Measurements from ENCODE around the gene E4F1.

The E4F1 gene
- total RNA-seq, result 75.6 reads per million, percentile 77 among the genes with 10 or more reads in this experiment

- DNase-seq, result peak; percentile 97
These were observed at the start of gene E4F1 for GRCh38 chr16:2223221-2223941. Gene E4F1, plus strand, starts transcription at chr16:2223591. Its CDS starts 23 bp downstream, at chr16:2223614.

DNA sequence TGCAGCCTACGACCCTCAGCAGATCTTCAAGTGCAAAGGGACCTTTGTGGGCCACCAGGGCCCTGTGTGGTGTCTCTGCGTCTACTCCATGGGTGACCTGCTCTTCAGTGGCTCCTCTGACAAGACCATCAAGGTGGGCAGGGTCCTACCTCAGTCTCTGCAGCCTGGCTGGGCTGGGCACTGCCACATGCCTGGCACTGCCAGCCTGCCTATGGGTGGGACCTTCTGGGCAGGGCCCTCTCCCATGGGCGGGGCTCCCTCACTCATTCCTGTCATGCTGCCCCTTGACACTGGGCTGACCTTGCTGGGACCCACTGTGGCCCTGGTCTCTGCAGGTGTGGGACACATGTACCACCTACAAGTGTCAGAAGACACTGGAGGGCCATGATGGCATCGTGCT is 49.5 kb upstream of the E4F1 start:
- DNase-seq, result no peak

DNA sequence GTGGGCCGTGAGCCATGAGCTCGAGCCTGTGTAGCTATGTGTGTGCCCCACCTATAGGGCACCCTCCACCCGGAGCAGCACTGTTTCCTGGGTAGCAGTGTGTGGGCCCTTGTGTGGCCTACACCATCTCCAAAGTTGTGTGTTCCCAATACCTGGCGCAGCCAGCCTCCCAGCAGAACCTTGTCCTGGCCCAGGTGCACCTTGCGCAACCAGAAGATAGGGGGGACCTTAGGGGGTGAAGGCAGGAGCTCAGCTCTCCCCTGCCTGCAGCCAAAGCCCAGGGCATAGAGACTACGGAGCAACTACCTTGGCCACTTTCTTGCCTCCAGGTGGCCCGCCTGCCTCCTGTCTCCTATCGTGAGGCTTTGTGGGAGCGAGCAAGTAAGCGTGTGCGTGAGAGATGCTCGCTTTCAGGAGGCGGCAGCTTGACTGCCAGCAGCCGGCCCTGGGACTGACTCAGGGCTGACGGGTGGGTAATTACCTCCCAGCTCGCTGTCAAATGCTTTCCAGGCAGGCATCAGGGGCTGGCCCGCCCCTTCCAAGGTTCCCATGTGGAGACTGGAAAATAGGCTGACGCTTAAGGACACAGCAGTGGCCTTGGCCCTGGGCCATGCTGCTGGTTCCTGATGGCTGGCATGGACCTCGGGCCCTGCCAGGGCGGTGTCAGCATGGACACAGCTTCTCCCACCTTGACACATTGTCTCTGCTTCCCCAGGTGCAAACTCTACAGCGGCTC is 48.8 kb upstream of the E4F1 start:
- no peak for DNase-seq

DNA sequence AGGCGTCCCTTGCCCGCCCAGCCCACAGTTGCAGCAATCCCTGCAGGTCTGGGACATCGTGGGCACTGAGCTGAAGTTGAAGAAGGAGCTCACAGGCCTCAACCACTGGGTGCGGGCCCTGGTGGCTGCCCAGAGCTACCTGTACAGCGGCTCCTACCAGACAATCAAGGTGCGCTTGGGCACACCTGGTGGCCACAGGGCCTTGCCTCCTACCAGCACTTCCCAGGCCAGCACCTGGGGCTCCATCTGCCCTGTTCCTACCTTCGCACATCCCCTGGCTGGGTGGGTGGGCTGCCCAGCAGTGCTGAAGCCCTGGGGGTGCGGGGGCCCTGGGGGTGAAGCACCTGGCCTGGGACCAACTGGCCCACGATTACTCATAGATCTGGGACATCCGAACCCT is 47.9 kb upstream of the E4F1 start:
- DNase-seq, result no peak

- no peak for DNase-seq
These were observed 47.3 kb upstream of the E4F1 start for GRCh38 chr16:2176047-2176446.

- DNase-seq, result no peak
These were observed 46.3 kb upstream of the E4F1 start for GRCh38 chr16:2177101-2177500.

DNA sequence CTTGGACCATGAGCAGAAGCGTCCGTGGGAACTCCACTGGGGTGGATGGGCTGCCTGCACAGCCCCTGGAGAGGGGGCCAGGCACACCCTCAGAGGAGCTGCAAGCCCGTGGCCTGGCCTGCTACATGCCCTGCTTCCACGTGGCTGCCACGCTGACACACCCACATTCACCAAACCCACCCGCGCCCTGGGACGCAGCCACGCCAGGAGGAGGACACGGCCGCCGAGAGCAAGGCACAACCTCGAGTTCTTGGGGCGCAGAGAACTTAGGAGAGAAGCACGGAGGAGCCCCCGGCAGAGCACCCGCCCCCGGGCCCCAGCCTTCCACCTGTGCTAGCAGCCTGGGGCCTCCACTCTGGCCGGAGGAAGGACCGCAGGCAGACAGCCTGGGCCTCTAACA is 45.8 kb upstream of the E4F1 start:
- DNase-seq, result no peak

DNA sequence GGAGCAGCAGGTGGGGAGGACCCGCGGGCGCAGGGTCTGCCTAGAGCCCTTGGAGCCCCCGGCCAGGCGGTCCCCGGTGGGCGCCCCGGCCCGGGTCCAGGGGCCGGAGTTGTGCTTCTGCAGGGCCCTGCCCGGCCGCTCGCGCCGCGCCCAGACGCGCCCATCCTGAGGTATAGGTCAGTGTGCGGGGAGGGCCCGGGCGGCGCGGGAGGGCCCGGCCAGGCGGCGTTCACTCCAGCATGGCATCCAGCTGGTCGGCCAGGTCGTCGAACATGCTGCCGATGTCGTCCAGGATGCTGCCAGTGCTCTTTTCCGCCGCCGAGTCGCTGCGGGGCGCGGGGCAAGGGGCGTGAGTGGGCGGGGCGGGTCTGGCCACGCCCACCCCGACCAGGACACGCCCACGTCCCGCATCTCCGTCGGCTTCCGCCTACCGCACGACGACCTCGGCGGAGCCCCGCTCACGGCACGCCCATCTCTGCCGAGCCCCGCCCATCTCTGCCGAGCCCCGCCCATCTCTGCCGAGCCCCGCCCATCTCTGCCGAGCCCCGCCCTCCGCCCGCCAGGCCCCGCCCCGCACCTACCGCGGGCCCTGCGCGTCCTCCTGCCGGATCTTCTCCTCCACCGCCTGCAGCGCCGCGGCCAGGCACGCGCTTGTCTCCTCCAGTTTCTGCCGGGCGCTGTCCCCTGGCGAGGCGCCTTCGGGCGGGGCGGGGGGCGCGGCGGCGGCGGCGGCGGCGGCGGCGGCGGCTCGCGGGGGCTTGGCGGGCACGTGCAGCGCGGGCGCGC is 44.9 kb upstream of the E4F1 start:
- peak; percentile 18 for DNase-seq

DNA sequence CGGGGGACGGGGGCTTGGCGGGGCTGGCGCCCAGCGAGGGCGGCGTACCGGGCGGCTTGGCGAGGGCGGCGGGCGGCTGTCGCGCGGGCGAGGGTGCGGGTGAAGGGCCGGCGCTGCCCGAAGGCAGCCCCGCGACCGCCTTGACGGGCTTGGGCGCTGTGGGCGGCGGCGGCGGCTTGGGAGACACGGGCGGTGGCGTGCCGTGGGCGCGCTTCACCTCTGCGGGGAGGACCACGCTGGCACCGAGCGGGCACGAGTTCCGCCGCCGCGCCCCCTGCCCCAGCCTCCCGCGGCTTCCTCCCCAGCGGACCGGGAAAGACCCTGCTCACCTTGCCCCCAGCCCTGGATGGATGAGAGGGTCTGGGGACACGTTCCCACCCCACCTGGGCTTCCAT is 44.3 kb upstream of the E4F1 start:
- DNase-seq, result no peak

DNA sequence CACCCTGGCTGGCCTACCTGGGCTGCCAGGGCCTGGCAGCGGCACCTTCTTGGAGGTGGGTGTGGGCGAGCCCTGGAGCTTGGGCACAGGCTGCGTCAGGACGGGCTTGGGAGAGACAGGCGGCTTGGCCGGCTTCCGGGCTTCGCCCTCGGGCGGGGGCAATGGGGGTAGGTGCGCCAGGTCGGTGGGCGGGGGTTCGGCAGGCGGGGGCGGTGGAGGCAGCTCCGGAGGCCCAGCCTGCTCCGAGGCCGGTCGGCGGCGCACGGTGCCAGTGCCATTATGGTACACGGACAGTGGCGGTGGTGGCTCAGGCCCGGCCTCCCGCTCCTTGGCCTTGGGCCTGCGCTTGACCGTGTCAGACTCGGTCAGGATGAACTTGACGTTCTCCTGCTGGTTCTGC is 43.8 kb upstream of the E4F1 start:
- DNase-seq, result no peak

DNA sequence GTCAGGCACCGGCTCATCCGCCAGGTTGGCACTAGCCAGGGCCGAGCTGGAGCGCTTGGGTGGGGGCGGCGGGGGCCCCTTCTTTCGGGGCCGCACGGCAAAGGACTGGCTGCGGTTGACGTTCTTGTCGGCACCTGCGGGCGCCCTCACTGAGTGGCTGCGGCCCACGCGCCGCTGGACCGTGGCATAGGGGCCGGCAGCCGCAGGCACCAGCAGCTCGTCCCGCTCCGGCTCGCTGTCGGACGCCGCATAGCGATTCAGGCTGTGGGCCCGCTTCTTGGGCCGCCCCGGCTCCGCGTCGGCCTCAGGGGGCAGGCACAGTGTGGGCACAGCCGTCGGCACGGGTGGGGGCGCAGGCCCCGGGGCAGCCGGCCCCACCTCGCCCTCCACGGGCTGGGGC is 42.9 kb upstream of the E4F1 start:
- no peak for DNase-seq

GRCh38 chr16:2180962-2181923 is 42.1 kb upstream of the E4F1 start:
- DNase-seq, result no peak

GRCh38 chr16:2181952-2182351 is 41.4 kb upstream of the E4F1 start:
- no peak for DNase-seq

- no peak for DNase-seq
These were observed 39.7 kb upstream of the E4F1 start for GRCh38 chr16:2183671-2184070.

- DNase-seq, result no peak
These were observed 39.0 kb upstream of the E4F1 start for GRCh38 chr16:2184346-2184745.

DNA sequence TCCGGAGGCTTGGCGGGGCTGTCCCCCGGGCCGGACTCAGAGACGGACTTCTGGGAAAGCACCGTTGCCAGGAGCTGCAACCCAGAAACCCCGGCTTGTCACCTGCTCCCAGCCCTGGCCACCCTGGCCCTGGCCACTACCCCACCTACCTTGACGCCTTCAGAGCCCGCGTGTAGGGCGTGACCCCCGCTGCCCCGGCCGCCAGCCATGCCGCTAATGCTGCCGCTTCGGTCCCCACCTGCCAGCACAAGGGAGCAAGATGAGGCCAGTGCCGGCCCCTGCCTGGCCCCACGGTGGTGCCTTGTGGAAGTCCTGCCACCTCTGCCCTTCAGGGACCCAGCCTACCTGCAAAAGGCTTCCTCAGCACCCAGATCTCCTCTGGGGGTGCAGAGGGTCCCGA is 38.4 kb upstream of the E4F1 start:
- DNase-seq, result no peak

GRCh38 chr16:2186064-2186463 is 37.3 kb upstream of the E4F1 start:
- DNase-seq, result no peak

DNA sequence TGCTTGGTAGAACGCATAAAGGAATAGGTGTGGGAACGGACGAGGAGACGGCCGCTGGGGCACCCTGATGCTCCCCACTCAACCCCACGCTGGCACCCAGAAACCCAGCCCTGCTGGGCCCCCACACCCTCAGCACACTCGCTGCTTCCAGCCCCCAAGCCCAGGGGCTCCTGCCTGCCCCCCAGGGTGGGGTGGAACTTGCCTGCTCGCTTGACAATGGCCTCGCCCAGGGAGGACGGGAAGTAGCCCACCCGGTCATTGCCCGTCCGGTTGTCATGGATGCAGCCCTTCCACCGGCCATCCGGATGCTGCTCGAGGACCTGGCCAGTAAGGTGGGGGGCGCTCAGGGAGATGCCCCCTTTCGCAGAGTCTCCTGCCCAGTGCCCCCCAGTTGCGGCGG is 36.9 kb upstream of the E4F1 start:
- no peak for DNase-seq

GRCh38 chr16:2187212-2187611 is 36.2 kb upstream of the E4F1 start:
- DNase-seq, result no peak

DNA sequence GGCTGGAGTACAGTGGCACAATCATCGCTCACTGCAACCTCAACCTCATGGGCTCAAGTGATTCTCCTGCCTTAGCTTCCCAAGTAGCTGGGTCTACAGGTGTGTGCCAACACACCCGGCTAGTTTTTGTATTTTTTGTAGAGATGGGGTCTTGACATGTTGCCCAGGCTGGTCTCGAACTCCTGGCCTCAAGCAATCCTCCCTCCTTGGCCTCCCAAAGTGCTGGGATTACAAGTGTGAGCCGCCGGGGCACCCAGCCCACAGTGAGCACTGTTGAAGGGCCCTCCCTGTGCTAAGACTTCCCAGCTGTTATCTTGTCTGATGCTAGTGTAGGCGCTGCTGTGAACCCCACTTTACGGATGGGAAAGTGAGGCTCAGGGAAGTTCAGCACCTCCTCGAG is 35.0 kb upstream of the E4F1 start:
- DNase-seq, result no peak

DNA sequence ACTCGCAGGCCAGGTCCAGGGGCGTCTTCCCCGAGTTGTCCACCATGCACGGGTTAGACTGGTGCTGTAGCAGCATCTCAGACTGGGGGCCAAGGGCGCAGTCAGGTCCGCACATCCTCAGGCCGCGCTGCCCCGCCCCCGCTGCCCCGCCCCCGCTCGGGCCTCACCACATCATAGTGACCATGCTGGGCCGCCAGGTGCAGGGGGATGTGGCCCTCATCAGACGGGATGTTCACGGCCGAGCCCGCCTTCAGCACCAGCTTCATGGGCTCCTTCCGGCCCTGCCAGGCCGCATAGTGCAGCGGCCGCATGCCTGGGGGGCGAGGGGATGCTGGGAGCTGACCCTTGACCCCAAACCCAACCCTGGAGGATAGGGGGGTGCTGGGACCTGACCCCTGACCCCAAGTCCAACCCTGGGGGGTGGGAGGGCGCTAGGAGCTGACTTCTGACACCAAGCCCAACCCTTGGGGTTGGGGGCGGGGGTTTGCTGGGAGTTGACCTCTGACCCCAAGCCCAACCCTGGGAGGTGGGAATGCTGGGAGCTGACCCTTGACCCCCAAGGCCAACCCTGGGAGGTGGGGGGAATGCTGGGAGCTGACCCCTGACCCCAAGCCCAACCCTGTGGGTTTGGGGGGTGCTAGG is 34.0 kb upstream of the E4F1 start:
- DNase-seq, result no peak
